OCI-LY3 (cell line): ENCODE results near the gene MATN1.

ENCODE experiments used
- EZH2phosphoT487 ChIP-seq: fragments of 200-600 bp; shearing (Covaris generic); IDR thresholded peaks from 2 replicates; pipeline ENCODE4 v1.6.1; 2018; ENCODE audit warnings: antibody characterized with exemption, mixed run types, low read depth
- TF ChIP-seq, protein P1 (sequence below): fragments of 200-600, 300-600 bp; sonication (generic); IDR thresholded peaks from 2 replicates; pipeline ENCODE4 v1.5.1; 2014; ENCODE audit warnings: antibody characterized with exemption, low read length, low read depth

DNA sequence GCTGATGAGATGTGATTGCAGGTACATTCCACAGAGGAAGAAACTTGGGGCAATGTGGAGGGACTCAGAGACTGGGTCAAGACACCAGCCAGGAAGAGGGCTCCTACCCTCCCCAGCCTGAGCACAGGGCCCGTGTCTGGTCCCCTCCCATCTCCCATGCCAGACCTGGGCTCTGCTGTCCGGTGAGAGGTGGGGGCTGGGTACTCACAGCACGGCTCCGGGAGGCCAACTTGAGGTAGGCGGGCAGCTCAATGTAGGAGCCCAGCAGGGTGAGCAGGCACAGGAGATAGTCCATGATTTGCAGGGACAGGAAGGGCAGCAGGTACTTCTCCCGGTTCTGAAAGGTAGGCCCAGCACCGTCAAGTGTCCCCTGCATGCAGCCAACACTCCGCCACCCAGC lies 16.2 kb upstream of the MATN1 start:
- TF ChIP-seq, protein P1, sequence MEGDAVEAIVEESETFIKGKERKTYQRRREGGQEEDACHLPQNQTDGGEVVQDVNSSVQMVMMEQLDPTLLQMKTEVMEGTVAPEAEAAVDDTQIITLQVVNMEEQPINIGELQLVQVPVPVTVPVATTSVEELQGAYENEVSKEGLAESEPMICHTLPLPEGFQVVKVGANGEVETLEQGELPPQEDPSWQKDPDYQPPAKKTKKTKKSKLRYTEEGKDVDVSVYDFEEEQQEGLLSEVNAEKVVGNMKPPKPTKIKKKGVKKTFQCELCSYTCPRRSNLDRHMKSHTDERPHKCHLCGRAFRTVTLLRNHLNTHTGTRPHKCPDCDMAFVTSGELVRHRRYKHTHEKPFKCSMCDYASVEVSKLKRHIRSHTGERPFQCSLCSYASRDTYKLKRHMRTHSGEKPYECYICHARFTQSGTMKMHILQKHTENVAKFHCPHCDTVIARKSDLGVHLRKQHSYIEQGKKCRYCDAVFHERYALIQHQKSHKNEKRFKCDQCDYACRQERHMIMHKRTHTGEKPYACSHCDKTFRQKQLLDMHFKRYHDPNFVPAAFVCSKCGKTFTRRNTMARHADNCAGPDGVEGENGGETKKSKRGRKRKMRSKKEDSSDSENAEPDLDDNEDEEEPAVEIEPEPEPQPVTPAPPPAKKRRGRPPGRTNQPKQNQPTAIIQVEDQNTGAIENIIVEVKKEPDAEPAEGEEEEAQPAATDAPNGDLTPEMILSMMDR, result no peak
- TF ChIP-seq EZH2phosphoT487, result no peak
